GM12878 (cell line): ENCODE data around the gene UBE2I. TPM values are rescaled to one million over a fixed set of nuclear protein-coding genes. Genes with fewer than 3 reads are reported as not detected.

Source experiments
- ATAC-seq: fragments of 200-7000 bp; cut with Tn5 transposase; 3 replicates; pipeline ENCODE4 v1.9.1; 2020; ENCODE audit warnings: mild to moderate bottlenecking, moderate library complexity
- BruUV-seq: library from RNA; stranded (reverse); fragments of 400-500 nt; replicated peaks from 2 replicates; lab custom pipeline; 2021; lab: Mats Ljungman, UMichigan
- CTCF ChIA-PET: fragments of 300-600 bp; sonication (Branson Sonifier 250); formaldehyde crosslinking; extraction: SDS; loops from one replicate; lab custom pipeline; 2021; ENCODE audit warnings: inconsistent platforms; lab: Yijun Ruan, JAX
- POLR2A ChIA-PET: fragments of 350-600 bp; formaldehyde crosslinking; extraction: SDS; loops from one replicate; lab custom pipeline; 2021; ENCODE audit warnings: inconsistent platforms; lab: Charles Lee
- RAD21 ChIA-PET: fragments of 300-600 bp; sonication (Branson Sonifier 250); formaldehyde crosslinking; loops from one replicate; lab custom pipeline; 2023; ENCODE audit warnings: antibody characterized with exemption; ENCODE audit not compliant: unreplicated experiment; lab: Charles Lee
- SMC1A ChIA-PET: fragments of 300-600 bp; sonication (Branson Sonifier 250); formaldehyde crosslinking; loops from one replicate; lab custom pipeline; 2023; ENCODE audit not compliant: unreplicated experiment, uncharacterized antibody; lab: Charles Lee
- DNase-seq: peaks from one replicate; pipeline ENCODE4 v3.0.0-alpha.2; 2011; ENCODE audit warnings: low read depth, low spot score
- FAIRE-seq: peaks from 3 replicates; lab custom pipeline; 2011; peaks lifted over from hg19 to GRCh38; lab: Jason Lieb, UNC
- H2AFZ ChIP-seq: 2 replicates; pipeline ENCODE4 v1.6.0; 2011; ENCODE audit warnings: low read depth, low read length, control low read depth; ENCODE audit not compliant: control insufficient read depth
- H3K27ac ChIP-seq: 2 replicates; pipeline ENCODE4 v1.5.1; 2011; ENCODE audit warnings: control low read depth; ENCODE audit not compliant: control insufficient read depth, insufficient read depth
- H3K27me3 ChIP-seq, 2 experiments: replicated peaks in 1 of 2; 2 replicates each; pipeline versions ENCODE4 v1.6.0 to v1.6.1; 2011; ENCODE audit warnings: low read length in 1 of 2; ENCODE audit not compliant: control insufficient read depth in 2 of 2, insufficient read depth in 2 of 2
- H3K36me3 ChIP-seq, 2 experiments: 2 replicates each; pipeline ENCODE4 v1.5.1; 2011; ENCODE audit warnings: low read length in 1 of 2; ENCODE audit not compliant: control insufficient read depth in 2 of 2, insufficient read depth in 2 of 2
- H3K4me1 ChIP-seq: 2 replicates; pipeline ENCODE4 v1.6.1; 2011; ENCODE audit warnings: mild to moderate bottlenecking, low read length, moderate library complexity, mixed read lengths; ENCODE audit not compliant: control insufficient read depth, insufficient read depth
- H3K4me2 ChIP-seq: 2 replicates; pipeline ENCODE4 v1.6.0; 2011; ENCODE audit warnings: control low read depth; ENCODE audit not compliant: control insufficient read depth, insufficient read depth
- H3K4me3 ChIP-seq: fragments of 200-600 bp; sonication (generic); 2 replicates; pipeline ENCODE4 v1.5.1; 2016
- H3K79me2 ChIP-seq: 2 replicates; pipeline ENCODE4 v1.6.0; 2011; ENCODE audit warnings: low read length; ENCODE audit not compliant: control insufficient read depth, insufficient read depth
- H3K9ac ChIP-seq: 2 replicates; pipeline ENCODE4 v1.8.0; 2011; ENCODE audit warnings: low read length, control low read depth, mixed read lengths; ENCODE audit not compliant: control insufficient read depth, insufficient read depth
- H3K9me3 ChIP-seq: replicated peaks from 3 replicates; pipeline ENCODE4 v1.5.1; 2011; ENCODE audit warnings: mild to moderate bottlenecking, low read length; ENCODE audit not compliant: control insufficient read depth, insufficient read depth
- H4K20me1 ChIP-seq: 2 replicates; pipeline ENCODE4 v1.6.0; 2011; ENCODE audit not compliant: control insufficient read depth, insufficient read depth
- HCFC1 ChIP-seq: fragments of 150-350 bp; IDR thresholded peaks from 2 replicates; pipeline ENCODE4 v1.6.1; 2014; ENCODE audit warnings: low read length
- MYC ChIP-seq: IDR thresholded peaks from 2 replicates; pipeline ENCODE4 v1.6.1; 2011; ENCODE audit warnings: mild to moderate bottlenecking, low read length, moderate library complexity, inconsistent platforms; ENCODE audit not compliant: insufficient read depth, insufficient replicate concordance, insufficient read length, severe bottlenecking
- RUNX3 ChIP-seq: IDR thresholded peaks from 2 replicates; pipeline ENCODE4 v1.6.1; 2012; ENCODE audit warnings: low read length, inconsistent platforms
- SREBF1 ChIP-seq: IDR thresholded peaks from 2 replicates; pipeline ENCODE4 v1.6.1; 2012; ENCODE audit warnings: mild to moderate bottlenecking, low read length
- WGBS: methylation state at CpG from one replicate; pipeline ENCODE4 v1.1.6; 2016; ENCODE audit warnings: low lambda C conversion rate; ENCODE audit not compliant: insufficient replicate concordance, insufficient coverage; ENCODE audit errors: missing lambda C conversion rate; 5-methylcytosine and 5-hydroxymethylcytosine counted together
- in situ Hi-C: fragments of 300-500 bp; cut with MboI; formaldehyde crosslinking; loops from 9 replicates; pipeline ENCODE4 v1.14.3; 2018; ENCODE audit warnings: mixed read lengths
- intact Hi-C: fragments of 100-400 bp; cut with micrococcal nuclease; formaldehyde crosslinking; loops from one replicate; pipeline ENCODE4 v1.14.2; 2022; ENCODE audit not compliant: unreplicated experiment
- polyA plus RNA-seq, 11 experiments: library from polyadenylated mRNA; depleted of rRNA in 4 of 11; unstranded in 6 of 11; stranded (reverse) in 5 of 11; fragments of >200 nt; fragmentation: Nextera tagmentation in 4 of 11; fragmentation: Illumina TruSeq in 1 of 11; extraction: Ambion mirVana in 4 of 11; extraction: Trizol in 1 of 11; gene quantifications; 1 replicate in 1 of 11; 2 replicates in 10 of 11; pipeline versions ENCODE4 v1.2.1 to v1.2.3, GENCODE V29; 2011 to 2016; ENCODE audit warnings: inconsistent platforms in 2 of 11, missing spikeins in 2 of 11, low read depth in 1 of 11
- total RNA-seq, 4 experiments: library from RNA; depleted of rRNA in 3 of 4; stranded (reverse); fragments of >200 nt in 3 of 4; fragmentation: Illumina TruSeq in 1 of 4; extraction: Trizol in 1 of 4; gene quantifications; 2 replicates each; pipeline versions ENCODE4 v1.2.1 to v1.2.3, GENCODE V29; 2013 to 2021
- TF ChIP-seq, protein P1 (sequence below): fragments of 450-650 bp; formaldehyde crosslinking; IDR thresholded peaks from 2 replicates; pipeline ENCODE4 v1.5.0; 2022; ENCODE audit warnings: mild to moderate bottlenecking, missing genetic modification characterization
- TF ChIP-seq, protein P2 (sequence below): fragments of 450-650 bp; IDR thresholded peaks from 2 replicates; pipeline ENCODE4 v1.6.1; 2016; ENCODE audit warnings: mild to moderate bottlenecking
- TF ChIP-seq, protein P3 (sequence below): IDR thresholded peaks from 2 replicates; pipeline ENCODE4 v1.6.1; 2011; ENCODE audit warnings: borderline replicate concordance, low read depth, mild to moderate bottlenecking, moderate library complexity, low read length; ENCODE audit not compliant: insufficient read depth, poor library complexity, severe bottlenecking
- TF ChIP-seq, protein P4 (sequence below): fragments of 450-650 bp; IDR thresholded peaks from 2 replicates; pipeline ENCODE4 v1.6.1; 2017; ENCODE audit warnings: mild to moderate bottlenecking, low read depth, inconsistent platforms; ENCODE audit not compliant: poor library complexity, severe bottlenecking

The UBE2I gene
- total and polyA plus RNA-seq, 10 of the 15 experiments (the other 5 are each of a cell fraction or from before 2014, with no cell fraction given): 47.5 to 243 (median 194) TPM

DNA sequence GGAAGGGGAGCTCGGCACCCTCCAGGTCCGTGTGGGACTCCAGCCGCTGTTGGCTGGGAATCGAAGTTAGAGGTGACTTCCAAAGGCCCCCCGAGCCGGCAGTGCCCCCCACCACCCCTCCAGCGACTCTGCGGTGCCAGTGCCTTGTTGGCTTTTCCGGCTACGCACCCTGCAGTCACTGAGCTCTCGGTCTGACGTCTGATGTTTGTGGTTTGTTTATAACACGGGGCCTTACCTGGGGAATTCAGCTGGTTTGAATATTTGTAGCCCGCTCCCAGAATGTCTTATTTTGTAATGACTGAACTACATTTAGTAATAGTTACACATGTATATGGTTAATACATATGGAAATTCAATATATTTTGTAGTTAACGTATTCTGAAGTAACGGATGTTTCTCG is 17.0 kb downstream of the UBE2I start:
- Histone ChIP-seq H3K27me3 (no peaks in the 10 kb centered on the region), H3K9me3 (peaks cover 2% of the 10 kb centered on the region; the same call in 2 of the 3 replicates), H3K4me3 (no peak overlapping the region), H3K4me2 (no peak overlapping the region), H4K20me1 (no peaks in the 10 kb centered on the region), H3K36me3 (peaks cover 0 to 12% of the 10 kb centered on the region in 2 experiments; a peak in 3 of 4 replicates), H3K4me1 (peaks cover 4% of the 10 kb centered on the region; the same call in 1 of the 2 replicates), H2AFZ (no peak overlapping the region), H3K79me2 (no peaks in the 10 kb centered on the region), H3K9ac (no peak overlapping the region), H3K27ac (no peak overlapping the region)
- TF ChIP-seq SREBF1 (no peak), MYC (no peak), HCFC1 (no peak), RUNX3 (peak; percentile 58)
- TF ChIP-seq, protein P1, sequence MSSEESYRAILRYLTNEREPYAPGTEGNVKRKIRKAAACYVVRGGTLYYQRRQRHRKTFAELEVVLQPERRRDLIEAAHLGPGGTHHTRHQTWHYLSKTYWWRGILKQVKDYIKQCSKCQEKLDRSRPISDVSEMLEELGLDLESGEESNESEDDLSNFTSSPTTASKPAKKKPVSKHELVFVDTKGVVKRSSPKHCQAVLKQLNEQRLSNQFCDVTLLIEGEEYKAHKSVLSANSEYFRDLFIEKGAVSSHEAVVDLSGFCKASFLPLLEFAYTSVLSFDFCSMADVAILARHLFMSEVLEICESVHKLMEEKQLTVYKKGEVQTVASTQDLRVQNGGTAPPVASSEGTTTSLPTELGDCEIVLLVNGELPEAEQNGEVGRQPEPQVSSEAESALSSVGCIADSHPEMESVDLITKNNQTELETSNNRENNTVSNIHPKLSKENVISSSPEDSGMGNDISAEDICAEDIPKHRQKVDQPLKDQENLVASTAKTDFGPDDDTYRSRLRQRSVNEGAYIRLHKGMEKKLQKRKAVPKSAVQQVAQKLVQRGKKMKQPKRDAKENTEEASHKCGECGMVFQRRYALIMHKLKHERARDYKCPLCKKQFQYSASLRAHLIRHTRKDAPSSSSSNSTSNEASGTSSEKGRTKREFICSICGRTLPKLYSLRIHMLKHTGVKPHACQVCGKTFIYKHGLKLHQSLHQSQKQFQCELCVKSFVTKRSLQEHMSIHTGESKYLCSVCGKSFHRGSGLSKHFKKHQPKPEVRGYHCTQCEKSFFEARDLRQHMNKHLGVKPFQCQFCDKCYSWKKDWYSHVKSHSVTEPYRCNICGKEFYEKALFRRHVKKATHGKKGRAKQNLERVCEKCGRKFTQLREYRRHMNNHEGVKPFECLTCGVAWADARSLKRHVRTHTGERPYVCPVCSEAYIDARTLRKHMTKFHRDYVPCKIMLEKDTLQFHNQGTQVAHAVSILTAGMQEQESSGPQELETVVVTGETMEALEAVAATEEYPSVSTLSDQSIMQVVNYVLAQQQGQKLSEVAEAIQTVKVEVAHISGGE (CRISPR knock-in tag): no peak
- TF ChIP-seq, protein P2, sequence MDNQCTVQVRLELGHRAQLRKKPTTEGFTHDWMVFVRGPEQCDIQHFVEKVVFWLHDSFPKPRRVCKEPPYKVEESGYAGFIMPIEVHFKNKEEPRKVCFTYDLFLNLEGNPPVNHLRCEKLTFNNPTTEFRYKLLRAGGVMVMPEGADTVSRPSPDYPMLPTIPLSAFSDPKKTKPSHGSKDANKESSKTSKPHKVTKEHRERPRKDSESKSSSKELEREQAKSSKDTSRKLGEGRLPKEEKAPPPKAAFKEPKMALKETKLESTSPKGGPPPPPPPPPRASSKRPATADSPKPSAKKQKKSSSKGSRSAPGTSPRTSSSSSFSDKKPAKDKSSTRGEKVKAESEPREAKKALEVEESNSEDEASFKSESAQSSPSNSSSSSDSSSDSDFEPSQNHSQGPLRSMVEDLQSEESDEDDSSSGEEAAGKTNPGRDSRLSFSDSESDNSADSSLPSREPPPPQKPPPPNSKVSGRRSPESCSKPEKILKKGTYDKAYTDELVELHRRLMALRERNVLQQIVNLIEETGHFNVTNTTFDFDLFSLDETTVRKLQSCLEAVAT: peak; percentile 67
- TF ChIP-seq, protein P3, sequence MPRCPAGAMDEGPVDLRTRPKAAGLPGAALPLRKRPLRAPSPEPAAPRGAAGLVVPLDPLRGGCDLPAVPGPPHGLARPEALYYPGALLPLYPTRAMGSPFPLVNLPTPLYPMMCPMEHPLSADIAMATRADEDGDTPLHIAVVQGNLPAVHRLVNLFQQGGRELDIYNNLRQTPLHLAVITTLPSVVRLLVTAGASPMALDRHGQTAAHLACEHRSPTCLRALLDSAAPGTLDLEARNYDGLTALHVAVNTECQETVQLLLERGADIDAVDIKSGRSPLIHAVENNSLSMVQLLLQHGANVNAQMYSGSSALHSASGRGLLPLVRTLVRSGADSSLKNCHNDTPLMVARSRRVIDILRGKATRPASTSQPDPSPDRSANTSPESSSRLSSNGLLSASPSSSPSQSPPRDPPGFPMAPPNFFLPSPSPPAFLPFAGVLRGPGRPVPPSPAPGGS: peak; percentile 3
- TF ChIP-seq, protein P4, sequence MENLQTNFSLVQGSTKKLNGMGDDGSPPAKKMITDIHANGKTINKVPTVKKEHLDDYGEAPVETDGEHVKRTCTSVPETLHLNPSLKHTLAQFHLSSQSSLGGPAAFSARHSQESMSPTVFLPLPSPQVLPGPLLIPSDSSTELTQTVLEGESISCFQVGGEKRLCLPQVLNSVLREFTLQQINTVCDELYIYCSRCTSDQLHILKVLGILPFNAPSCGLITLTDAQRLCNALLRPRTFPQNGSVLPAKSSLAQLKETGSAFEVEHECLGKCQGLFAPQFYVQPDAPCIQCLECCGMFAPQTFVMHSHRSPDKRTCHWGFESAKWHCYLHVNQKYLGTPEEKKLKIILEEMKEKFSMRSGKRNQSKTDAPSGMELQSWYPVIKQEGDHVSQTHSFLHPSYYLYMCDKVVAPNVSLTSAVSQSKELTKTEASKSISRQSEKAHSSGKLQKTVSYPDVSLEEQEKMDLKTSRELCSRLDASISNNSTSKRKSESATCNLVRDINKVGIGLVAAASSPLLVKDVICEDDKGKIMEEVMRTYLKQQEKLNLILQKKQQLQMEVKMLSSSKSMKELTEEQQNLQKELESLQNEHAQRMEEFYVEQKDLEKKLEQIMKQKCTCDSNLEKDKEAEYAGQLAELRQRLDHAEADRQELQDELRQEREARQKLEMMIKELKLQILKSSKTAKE: no peak
- in situ Hi-C loops: no loop called here
- ATAC-seq (peak; percentile 21; the same call in 2 of the 3 replicates), DNase-seq (no peak), FAIRE-seq (no peak)
- no TSS peak for BruUV-seq
- intact Hi-C loops: no loop called here
- CTCF ChIA-PET: no interaction called here
- POLR2A ChIA-PET: interaction anchor here (0.6 kb wide), 1 partner anchor 872 kb away, joined by 14 read pairs; no protein-coding TSS in a partner anchor
- RAD21 ChIA-PET: interaction anchor here (0.7 kb wide), 1 partner anchor 16 kb away, joined by 3 read pairs; no protein-coding TSS in a partner anchor
- SMC1A ChIA-PET: no interaction called here
- under 1% methylated on average over 15 of the region's 17 CpGs for WGBS
